ENCODE results near the gene COBL.

The COBL gene

GRCh38 chr7:51019891-51020870 is 296.4 kb downstream of the COBL start:
- DNase-seq (ENCODE audit: low read depth) = peak; percentile 66

GRCh38 chr7:51019191-51019844 is 297.3 kb downstream of the COBL start:
- peak; percentile 80 for DNase-seq (ENCODE audit: low read depth)

GRCh38 chr7:51017576-51018535 is 298.8 kb downstream of the COBL start:
- DNase-seq (ENCODE audit: low read depth) = no peak

GRCh38 chr7:51016546-51016945 is 300.1 kb downstream of the COBL start:
- no peak for DNase-seq (ENCODE audit: low read depth)

- DNase-seq (ENCODE audit: low read depth) = no peak
Observed at GRCh38 chr7:51015581-51015980, 301.0 kb downstream of the COBL start.

DNA sequence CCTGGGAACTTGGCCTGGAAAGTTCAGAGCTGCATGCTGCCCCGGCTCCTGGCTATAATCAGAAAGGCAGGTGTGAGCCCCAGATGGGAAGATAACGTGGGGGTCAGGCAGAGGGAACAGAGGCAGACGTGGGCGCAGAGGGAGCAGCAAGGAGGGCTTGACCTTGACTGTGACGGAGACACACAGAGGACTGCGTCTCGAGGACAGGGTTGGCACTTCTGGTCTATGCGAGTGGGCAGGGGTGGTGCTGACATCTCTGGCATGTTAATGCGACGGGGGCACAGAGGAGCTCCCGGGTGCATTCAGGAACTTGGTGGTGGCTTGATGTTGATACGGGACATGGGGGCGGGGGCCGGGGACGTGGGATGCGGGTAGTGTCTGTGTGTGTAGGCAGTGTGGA is 301.8 kb downstream of the COBL start:
- DNase-seq (ENCODE audit: low read depth) = no peak

GRCh38 chr7:51013861-51014511 is 302.6 kb downstream of the COBL start:
- no peak for DNase-seq (ENCODE audit: low read depth)

GRCh38 chr7:51013218-51013786 is 303.3 kb downstream of the COBL start:
- DNase-seq (ENCODE audit: low read depth) = no peak

GRCh38 chr7:51012569-51013217 is 303.9 kb downstream of the COBL start:
- no peak for DNase-seq (ENCODE audit: low read depth)

- no peak for DNase-seq (ENCODE audit: low read depth)
Observed at GRCh38 chr7:51011710-51012350, 304.8 kb downstream of the COBL start.

GRCh38 chr7:51010534-51010933 is 306.1 kb downstream of the COBL start:
- no peak for DNase-seq (ENCODE audit: low read depth)

DNA sequence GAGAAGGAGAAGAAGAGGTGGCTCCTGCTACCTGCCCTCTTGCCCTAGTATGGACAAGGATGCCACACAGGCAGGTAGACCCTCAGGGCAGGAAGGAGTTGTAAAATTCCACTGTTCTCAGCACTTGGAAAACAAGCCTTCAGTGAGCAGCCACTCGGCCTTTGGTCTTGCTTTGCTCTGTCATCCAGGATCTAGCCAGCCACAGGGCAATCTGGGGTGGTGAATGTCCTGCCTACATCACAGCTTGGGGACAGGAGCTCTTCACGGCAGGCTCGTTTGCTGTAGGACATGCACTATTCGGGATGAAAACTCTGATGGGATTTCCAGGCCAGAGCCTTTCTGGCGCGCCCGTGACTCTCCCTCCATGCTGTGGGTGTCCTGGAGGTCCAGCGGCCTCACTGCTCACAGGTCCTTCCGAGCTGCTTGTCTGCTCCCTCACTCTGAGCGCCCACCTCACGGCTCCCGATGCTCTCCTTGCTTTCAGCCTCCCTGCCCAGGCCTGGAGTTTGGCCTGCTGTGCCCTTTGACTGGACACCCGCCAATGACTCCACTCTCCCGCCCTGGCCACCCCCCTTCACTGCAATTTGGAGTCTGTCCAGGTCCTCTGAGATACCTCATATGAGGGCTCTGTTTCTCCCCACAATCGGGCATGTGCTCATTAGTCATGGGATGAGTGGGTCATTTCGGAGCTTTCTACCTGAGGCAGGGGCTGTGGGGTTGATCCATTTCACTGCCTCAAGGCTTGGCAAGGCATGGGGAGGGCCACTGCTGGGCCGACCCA is 306.7 kb downstream of the COBL start:
- DNase-seq (ENCODE audit: low read depth) = peak; percentile 60

GRCh38 chr7:51007551-51008505 is 308.8 kb downstream of the COBL start:
- DNase-seq (ENCODE audit: low read depth) = peak; percentile 16

GRCh38 chr7:51006483-51007235 is 309.9 kb downstream of the COBL start:
- no peak for DNase-seq (ENCODE audit: low read depth)

DNA sequence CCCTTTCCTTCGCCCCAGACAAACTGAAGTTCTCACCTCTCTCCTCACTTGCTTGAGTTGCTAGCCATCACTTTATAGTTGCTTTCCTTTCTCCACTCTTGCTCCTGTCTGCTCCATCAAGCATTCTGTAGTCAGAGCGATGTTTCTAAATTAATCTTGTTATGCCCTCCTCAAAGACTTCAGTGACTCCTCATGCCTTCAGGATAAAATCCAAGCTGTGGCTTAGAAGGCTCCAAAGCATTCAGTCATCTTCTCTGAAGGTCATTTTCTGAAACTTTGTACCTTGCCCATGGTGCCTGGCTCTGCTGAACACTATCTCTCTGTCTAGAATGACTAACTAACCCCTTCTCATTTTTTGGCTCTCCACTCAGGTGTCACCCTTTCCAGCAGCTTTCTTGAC is 311.5 kb downstream of the COBL start:
- DNase-seq (ENCODE audit: low read depth) = no peak

GRCh38 chr7:51000956-51001355 is 315.7 kb downstream of the COBL start:
- no peak for DNase-seq (ENCODE audit: low read depth)

GRCh38 chr7:50994753-50995319 is 321.8 kb downstream of the COBL start:
- DNase-seq (ENCODE audit: low read depth) = no peak

All from EH (cell line).